SK-N-MC (cell line): ENCODE measurements around the gene TIGD6.

Experiments
- EZH2 ChIP-seq: fragments of 200-600 bp; sonication (generic); IDR thresholded peaks from one replicate; pipeline ENCODE4 v1.6.1; 2017; ENCODE audit warnings: antibody characterized with exemption
- FOXP2 ChIP-seq: optimal IDR thresholded peaks from 2 replicates; pipeline ENCODE3; 2011; ENCODE audit warnings: mild to moderate bottlenecking, moderate library complexity; ENCODE audit not compliant: insufficient read depth; ENCODE audit errors: extremely low read length, control extremely low read depth
- POLR2AphosphoS5 ChIP-seq: IDR thresholded peaks from 2 replicates; pipeline ENCODE4 v1.6.1; 2012; ENCODE audit warnings: mild to moderate bottlenecking, low read depth, low read length, borderline replicate concordance

GRCh38 chr5:149948993-149949392 lies 51.5 kb downstream of the TIGD6 start:
- TF ChIP-seq POLR2AphosphoS5 (no peak), EZH2 (no peak), FOXP2 (no peak)
